Fibroblast of skin of left biceps (primary cell): ENCODE measurements around the gene TRABD2B.

Experiments used
- DNase-seq, 2 experiments: peaks; one replicate each; pipeline ENCODE4 v3.0.0-alpha.2; 2013; ENCODE audit warnings: low read depth in 2 of 2

TRABD2B gene

GRCh38 chr1:47725992-47726855, 271.0 kb downstream of the TRABD2B start:
- DNase-seq: peak in 1 of 2 experiments; percentile 18

GRCh38 chr1:47725511-47725991, 271.6 kb downstream of the TRABD2B start:
- DNase-seq: no peak

GRCh38 chr1:47725000-47725473, 272.1 kb downstream of the TRABD2B start:
- no peak for DNase-seq

GRCh38 chr1:47724432-47724999, 272.7 kb downstream of the TRABD2B start:
- no peak for DNase-seq

GRCh38 chr1:47722909-47723580, 274.1 kb downstream of the TRABD2B start:
- DNase-seq: no peak

- no peak for DNase-seq
Observed at GRCh38 chr1:47722101-47722500, 275.1 kb downstream of the TRABD2B start.

- no peak for DNase-seq
Observed at GRCh38 chr1:47720111-47720510, 277.1 kb downstream of the TRABD2B start.

GRCh38 chr1:47717341-47717740, 279.8 kb downstream of the TRABD2B start:
- no peak for DNase-seq

GRCh38 chr1:47713975-47714767, 283.0 kb downstream of the TRABD2B start:
- no peak for DNase-seq

- DNase-seq: no peak
Observed at GRCh38 chr1:47713333-47713953, 283.7 kb downstream of the TRABD2B start.

- DNase-seq: no peak
Observed at GRCh38 chr1:47712596-47713299, 284.4 kb downstream of the TRABD2B start.

- DNase-seq: no peak
Observed at GRCh38 chr1:47711848-47712492, 285.2 kb downstream of the TRABD2B start.

GRCh38 chr1:47711184-47711847, 285.9 kb downstream of the TRABD2B start:
- DNase-seq: no peak
